ENCODE results near the gene SYNGR4.

SYNGR4 gene

DNA sequence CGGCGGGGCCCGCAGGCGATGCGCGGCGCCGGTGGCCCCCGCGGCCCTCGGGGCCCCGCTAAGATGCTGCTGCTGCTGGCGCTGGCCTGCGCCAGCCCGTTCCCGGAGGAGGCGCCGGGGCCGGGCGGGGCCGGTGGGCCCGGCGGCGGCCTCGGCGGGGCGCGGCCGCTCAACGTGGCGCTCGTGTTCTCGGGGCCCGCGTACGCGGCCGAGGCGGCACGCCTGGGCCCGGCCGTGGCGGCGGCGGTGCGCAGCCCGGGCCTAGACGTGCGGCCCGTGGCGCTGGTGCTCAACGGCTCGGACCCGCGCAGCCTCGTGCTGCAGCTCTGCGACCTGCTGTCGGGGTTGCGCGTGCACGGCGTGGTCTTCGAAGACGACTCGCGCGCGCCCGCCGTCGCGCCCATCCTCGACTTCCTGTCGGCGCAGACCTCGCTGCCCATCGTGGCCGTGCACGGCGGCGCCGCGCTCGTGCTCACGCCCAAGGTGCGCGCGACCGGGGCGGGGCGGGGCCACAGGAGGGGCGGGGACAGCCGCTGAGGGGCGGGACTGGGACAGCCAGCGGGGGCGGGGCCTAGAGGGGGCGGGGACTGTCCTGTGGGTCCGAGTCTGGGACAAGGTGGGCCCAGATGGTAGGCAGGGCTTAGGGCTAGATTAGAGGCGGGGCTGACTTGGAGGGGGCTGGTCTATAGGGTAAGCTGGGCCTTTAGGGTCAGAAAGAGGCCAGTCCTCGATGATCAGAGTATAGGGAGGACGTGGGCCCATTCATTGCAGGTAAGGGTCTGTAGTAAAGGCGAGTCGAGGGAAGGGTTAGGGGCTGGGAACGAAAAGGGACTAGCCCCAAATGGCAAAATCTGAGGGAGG lies 34.4 kb downstream of the SYNGR4 start:
- peak; percentile 83 for DNase-seq (ENCODE audit: low read depth)
- H3K4me3 ChIP-seq (ENCODE audit: control insufficient read depth, low read depth, low read length) = peak overlapping the region; percentile 62
- TF ChIP-seq, protein P1, sequence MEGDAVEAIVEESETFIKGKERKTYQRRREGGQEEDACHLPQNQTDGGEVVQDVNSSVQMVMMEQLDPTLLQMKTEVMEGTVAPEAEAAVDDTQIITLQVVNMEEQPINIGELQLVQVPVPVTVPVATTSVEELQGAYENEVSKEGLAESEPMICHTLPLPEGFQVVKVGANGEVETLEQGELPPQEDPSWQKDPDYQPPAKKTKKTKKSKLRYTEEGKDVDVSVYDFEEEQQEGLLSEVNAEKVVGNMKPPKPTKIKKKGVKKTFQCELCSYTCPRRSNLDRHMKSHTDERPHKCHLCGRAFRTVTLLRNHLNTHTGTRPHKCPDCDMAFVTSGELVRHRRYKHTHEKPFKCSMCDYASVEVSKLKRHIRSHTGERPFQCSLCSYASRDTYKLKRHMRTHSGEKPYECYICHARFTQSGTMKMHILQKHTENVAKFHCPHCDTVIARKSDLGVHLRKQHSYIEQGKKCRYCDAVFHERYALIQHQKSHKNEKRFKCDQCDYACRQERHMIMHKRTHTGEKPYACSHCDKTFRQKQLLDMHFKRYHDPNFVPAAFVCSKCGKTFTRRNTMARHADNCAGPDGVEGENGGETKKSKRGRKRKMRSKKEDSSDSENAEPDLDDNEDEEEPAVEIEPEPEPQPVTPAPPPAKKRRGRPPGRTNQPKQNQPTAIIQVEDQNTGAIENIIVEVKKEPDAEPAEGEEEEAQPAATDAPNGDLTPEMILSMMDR (conservative IDR thresholded peaks at IDR 0.05; ENCODE audit: control insufficient read depth, insufficient read depth, low read depth, low read length) = no peak

DNA sequence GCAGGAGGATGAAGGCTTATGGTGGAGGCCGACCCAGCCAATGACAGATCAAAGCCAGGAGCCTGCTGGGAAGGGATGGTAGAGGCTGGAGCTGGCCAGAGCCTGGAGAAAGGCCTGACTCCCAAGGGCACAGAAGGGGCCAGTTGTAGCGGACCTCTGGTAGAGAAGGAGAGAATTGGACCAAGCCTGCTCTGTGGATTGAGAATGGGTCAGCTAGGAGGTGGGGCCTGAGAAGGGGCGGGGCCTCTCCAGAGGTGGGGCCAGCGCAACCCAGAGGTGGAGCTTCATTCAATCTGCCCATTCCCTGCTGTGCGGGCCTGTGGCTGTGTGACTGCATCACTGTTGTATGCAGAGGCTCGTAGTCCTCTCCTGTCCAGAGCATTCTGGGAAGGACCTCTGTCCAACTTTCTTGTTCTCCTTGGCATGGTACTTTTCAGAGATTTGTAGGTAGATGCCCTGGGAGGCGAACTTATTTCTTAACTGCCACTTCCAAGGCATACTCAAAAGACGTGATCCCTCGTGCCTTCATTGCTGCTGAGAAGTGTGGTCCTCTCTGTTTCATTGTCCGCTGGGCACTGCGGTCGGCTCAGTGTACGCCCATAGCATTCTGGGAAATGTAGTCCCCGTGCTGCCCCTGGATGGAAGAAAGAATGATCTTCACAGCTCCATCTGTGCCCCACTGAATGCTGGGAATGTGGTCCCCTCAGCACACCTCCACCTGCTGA lies 36.0 kb downstream of the SYNGR4 start:
- TF ChIP-seq, protein P1 (conservative IDR thresholded peaks at IDR 0.05; ENCODE audit: control insufficient read depth, insufficient read depth, low read depth, low read length) = no peak
- peak; percentile 91 for DNase-seq (ENCODE audit: low read depth)
- peak overlapping the region; percentile 47 for H3K4me3 ChIP-seq (ENCODE audit: control insufficient read depth, low read depth, low read length)

DNA sequence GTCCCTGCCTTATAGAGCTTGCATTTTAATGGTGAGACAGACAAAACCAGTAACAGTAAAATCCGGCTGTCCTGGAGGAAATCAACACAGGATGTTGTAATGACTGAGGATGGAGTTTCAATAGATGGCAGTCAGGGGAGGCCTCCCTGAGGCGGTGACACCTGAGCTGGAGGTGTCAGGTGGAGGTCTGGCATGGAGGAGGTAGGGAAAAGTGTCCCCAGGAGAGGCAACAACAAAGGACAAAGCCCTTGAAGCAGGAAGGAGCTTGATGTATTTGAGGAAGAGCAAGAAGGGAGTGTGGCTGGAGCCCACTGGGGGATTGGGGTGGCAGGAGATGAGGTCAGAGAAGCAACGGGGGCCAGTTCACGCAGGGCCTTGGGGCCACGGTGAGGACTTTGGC lies 37.1 kb downstream of the SYNGR4 start:
- DNase-seq (ENCODE audit: low read depth) = no peak
- no peak overlapping the region for H3K4me3 ChIP-seq (ENCODE audit: control insufficient read depth, low read depth, low read length)
- TF ChIP-seq, protein P1 (conservative IDR thresholded peaks at IDR 0.05; ENCODE audit: control insufficient read depth, insufficient read depth, low read depth, low read length) = no peak

DNA sequence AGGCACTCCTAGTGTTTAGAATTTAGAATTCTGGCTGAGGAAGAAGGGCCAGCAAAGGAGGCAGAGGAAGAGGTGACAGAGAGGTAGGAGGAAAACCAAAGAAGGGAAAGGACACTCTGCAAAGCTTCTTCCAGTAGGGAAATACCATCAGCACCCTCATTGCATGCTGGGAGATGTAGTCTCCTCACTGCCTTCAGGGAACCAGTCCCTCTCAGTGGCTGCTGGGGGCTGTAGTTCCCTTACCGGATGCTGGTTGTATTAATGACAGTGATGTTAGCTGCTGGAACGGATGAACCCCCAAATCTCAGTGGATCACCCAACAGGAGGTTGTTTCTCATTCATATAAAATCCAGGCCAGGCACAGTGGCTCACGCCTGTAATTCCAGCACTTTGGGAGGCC lies 39.4 kb downstream of the SYNGR4 start:
- DNase-seq (ENCODE audit: low read depth) = peak; percentile 61

DNA sequence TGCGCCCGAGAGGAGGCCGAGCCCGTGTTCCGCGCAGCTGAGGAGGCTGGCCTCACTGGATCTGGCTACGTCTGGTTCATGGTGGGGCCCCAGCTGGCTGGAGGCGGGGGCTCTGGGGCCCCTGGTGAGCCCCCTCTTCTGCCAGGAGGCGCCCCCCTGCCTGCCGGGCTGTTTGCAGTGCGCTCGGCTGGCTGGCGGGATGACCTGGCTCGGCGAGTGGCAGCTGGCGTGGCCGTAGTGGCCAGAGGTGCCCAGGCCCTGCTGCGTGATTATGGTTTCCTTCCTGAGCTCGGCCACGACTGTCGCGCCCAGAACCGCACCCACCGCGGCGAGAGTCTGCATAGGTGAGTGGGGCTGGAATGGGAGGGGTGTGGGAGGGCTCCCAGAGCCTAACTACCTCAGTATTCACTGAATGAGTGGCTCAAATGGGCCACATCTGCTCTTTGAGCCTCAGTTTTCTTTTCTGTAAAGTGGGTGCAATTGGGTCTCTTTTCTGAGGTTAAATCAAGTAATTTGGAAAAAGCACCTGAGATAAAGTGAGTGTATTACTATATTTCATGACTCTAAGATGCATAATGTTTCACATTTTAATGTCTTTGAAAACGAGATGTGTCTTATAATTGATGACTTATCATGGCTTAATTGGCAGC lies 41.0 kb downstream of the SYNGR4 start:
- TF ChIP-seq, protein P1 (conservative IDR thresholded peaks at IDR 0.05; ENCODE audit: control insufficient read depth, insufficient read depth, low read depth, low read length) = no peak
- DNase-seq (ENCODE audit: low read depth) = no peak

More for the DNA sequence above, 39.4 kb downstream of the SYNGR4 start:
- H3K4me3 ChIP-seq (ENCODE audit: control insufficient read depth, low read depth, low read length) = no peak overlapping the region
- TF ChIP-seq, protein P1 (conservative IDR thresholded peaks at IDR 0.05; ENCODE audit: control insufficient read depth, insufficient read depth, low read depth, low read length) = no peak

DNA sequence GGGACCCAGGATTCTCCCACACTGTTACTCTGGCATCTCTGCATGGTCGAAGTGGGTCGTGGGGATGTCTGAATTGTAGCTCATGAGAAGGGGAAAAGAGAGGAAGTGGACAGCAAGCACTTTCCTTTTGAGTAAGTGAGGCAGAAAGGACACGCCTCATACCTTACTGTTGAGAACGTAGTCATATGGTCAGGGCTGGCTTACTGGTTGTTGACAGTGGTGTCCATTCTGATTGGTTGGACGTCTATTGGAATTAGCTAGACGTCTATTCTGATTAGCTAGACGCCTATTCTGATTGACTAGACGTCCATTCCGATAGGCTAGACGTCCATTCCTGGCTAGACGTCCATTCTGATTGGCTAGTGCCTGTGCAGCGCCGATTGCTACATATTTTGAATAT lies 41.7 kb downstream of the SYNGR4 start:
- TF ChIP-seq, protein P1 (conservative IDR thresholded peaks at IDR 0.05; ENCODE audit: control insufficient read depth, insufficient read depth, low read depth, low read length) = no peak
- H3K4me3 ChIP-seq (ENCODE audit: control insufficient read depth, low read depth, low read length) = no peak overlapping the region
- DNase-seq (ENCODE audit: low read depth) = no peak

More for the DNA sequence above, 41.0 kb downstream of the SYNGR4 start:
- no peak overlapping the region for H3K4me3 ChIP-seq (ENCODE audit: control insufficient read depth, low read depth, low read length)
